C4-2B (cell line): Measurements from ENCODE around the gene PAIP1.

Experiments
- ZFX ChIP-seq: fragments of 450-650 bp; IDR thresholded peaks from 2 replicates; pipeline ENCODE4 v1.6.1; 2017
- TF ChIP-seq, protein P1 (sequence below): fragments of 450-650 bp; conservative IDR thresholded peaks from 2 replicates; pipeline ENCODE4 v1.5.1; 2017; ENCODE audit warnings: mild to moderate bottlenecking

- TF ChIP-seq, protein P1, sequence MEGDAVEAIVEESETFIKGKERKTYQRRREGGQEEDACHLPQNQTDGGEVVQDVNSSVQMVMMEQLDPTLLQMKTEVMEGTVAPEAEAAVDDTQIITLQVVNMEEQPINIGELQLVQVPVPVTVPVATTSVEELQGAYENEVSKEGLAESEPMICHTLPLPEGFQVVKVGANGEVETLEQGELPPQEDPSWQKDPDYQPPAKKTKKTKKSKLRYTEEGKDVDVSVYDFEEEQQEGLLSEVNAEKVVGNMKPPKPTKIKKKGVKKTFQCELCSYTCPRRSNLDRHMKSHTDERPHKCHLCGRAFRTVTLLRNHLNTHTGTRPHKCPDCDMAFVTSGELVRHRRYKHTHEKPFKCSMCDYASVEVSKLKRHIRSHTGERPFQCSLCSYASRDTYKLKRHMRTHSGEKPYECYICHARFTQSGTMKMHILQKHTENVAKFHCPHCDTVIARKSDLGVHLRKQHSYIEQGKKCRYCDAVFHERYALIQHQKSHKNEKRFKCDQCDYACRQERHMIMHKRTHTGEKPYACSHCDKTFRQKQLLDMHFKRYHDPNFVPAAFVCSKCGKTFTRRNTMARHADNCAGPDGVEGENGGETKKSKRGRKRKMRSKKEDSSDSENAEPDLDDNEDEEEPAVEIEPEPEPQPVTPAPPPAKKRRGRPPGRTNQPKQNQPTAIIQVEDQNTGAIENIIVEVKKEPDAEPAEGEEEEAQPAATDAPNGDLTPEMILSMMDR = no peak
- TF ChIP-seq ZFX = no peak
Observed at GRCh38 chr5:43530648-43531047, 26.2 kb downstream of the PAIP1 start.
